Cardiac muscle cell (in vitro differentiated cells and primary cell): ENCODE measurements around the gene NKX2-4. TPM values are rescaled to one million over a fixed set of nuclear protein-coding genes. Genes with fewer than 3 reads are reported as not detected.

ENCODE experiments used
- DNase-seq, 2 donors: peaks; one replicate each; pipeline versions ENCODE4 v3.0.0 to v3.0.0-alpha.2; 2010 to 2017; ENCODE audit warnings: low read depth in 1 of 2, low spot score in 1 of 2
- H3K27ac ChIP-seq: fragments of 200-600 bp; sonication (generic); 2 replicates; pipeline ENCODE4 v1.5.1; 2016
- H3K27me3 ChIP-seq: fragments of 200-600 bp; sonication (generic); 2 replicates; pipeline ENCODE4 v1.6.0; 2016; ENCODE audit warnings: control low read depth
- H3K36me3 ChIP-seq: fragments of 200-600 bp; sonication (generic); 2 replicates; pipeline ENCODE4 v1.5.1; 2016; ENCODE audit warnings: control low read depth
- H3K4me1 ChIP-seq: fragments of 200-600 bp; sonication (generic); 2 replicates; pipeline ENCODE4 v1.8.1; 2017; ENCODE audit warnings: low read depth, mild to moderate bottlenecking, mixed run types
- H3K4me3 ChIP-seq: fragments of 200-600 bp; sonication (generic); 2 replicates; pipeline ENCODE4 v1.5.1; 2016; ENCODE audit warnings: mild to moderate bottlenecking
- H3K9me3 ChIP-seq: fragments of 200-600 bp; sonication (generic); 2 replicates; pipeline ENCODE4 v1.5.1; 2017; ENCODE audit warnings: low read depth, mild to moderate bottlenecking, control low read depth
- CTCF ChIP-seq: IDR thresholded peaks from 2 replicates; pipeline ENCODE4 v1.5.1; 2012; ENCODE audit warnings: low read depth, mild to moderate bottlenecking, low read length
- polyA plus RNA-seq: library from polyadenylated mRNA; unstranded; fragments of >200 nt; fragmentation: Nextera tagmentation; extraction: Ambion mirVana; gene quantifications from 2 replicates; pipeline ENCODE4 v1.2.1, GENCODE V29; 2016
- total RNA-seq: library from RNA; depleted of rRNA; stranded (reverse); fragments of >200 nt; gene quantifications from 2 replicates; pipeline ENCODE4 v1.2.3, GENCODE V29; 2016

The NKX2-4 gene
- total and polyA plus RNA-seq, 2 experiments from 2014 or later, result not detected

- no peak for TF ChIP-seq CTCF
- peak in 1 of 2 donors; percentile 47 for DNase-seq
- Histone ChIP-seq H3K4me3 (peak overlapping the region; percentile 15), H3K36me3 (peaks cover 4% of the 10 kb centered on the region), H3K9me3 (no peaks in the 10 kb centered on the region), H3K27ac (no peak overlapping the region), H3K4me1 (no peaks in the 10 kb centered on the region), H3K27me3 (peaks cover 72% of the 10 kb centered on the region)
Measured at GRCh38 chr20:21391185-21391971, 5.9 kb downstream of the NKX2-4 start.

- Histone ChIP-seq H3K4me3 (no peak overlapping the region), H3K9me3 (no peaks in the 10 kb centered on the region), H3K27me3 (peaks cover 66% of the 10 kb centered on the region), H3K36me3 (peaks cover 6% of the 10 kb centered on the region), H3K4me1 (no peaks in the 10 kb centered on the region), H3K27ac (no peak overlapping the region)
- no peak for DNase-seq
- no peak for TF ChIP-seq CTCF
Measured at GRCh38 chr20:21390768-21391167, 6.6 kb downstream of the NKX2-4 start.

- H3K27me3 ChIP-seq, result peaks cover 52% of the 10 kb centered on the region
Measured at GRCh38 chr20:21389368-21389767, 8.0 kb downstream of the NKX2-4 start.

GRCh38 chr20:21388566-21388965, 8.8 kb downstream of the NKX2-4 start:
- H3K4me3 ChIP-seq, result no peak overlapping the region
- H3K27me3 ChIP-seq, result peaks cover 44% of the 10 kb centered on the region
- H3K27ac ChIP-seq, result no peak overlapping the region
- no peaks in the 10 kb centered on the region for H3K9me3 ChIP-seq
- peaks cover 6% of the 10 kb centered on the region for H3K36me3 ChIP-seq
- no peaks in the 10 kb centered on the region for H3K4me1 ChIP-seq
- TF ChIP-seq CTCF, result no peak
- no peak for DNase-seq

More at GRCh38 chr20:21389368-21389767, 8.0 kb downstream of the NKX2-4 start:
- Histone ChIP-seq H3K27ac (no peak overlapping the region), H3K9me3 (no peaks in the 10 kb centered on the region), H3K36me3 (peaks cover 6% of the 10 kb centered on the region), H3K4me1 (no peaks in the 10 kb centered on the region), H3K4me3 (no peak overlapping the region)
- TF ChIP-seq CTCF, result no peak
- no peak for DNase-seq

- no peaks in the 10 kb centered on the region for H3K9me3 ChIP-seq
- TF ChIP-seq CTCF, result no peak
- peaks cover 6% of the 10 kb centered on the region for H3K36me3 ChIP-seq
- no peaks in the 10 kb centered on the region for H3K4me1 ChIP-seq
- H3K4me3 ChIP-seq, result no peak overlapping the region
- H3K27me3 ChIP-seq, result peaks cover 34% of the 10 kb centered on the region
- H3K27ac ChIP-seq, result no peak overlapping the region
- no peak for DNase-seq
Measured at GRCh38 chr20:21387528-21387927, 9.8 kb downstream of the NKX2-4 start.
